Epithelial cell of proximal tubule (primary cell): ENCODE results near the gene TAF1D. TPM values are rescaled to one million over a fixed set of nuclear protein-coding genes. Genes with fewer than 3 reads are reported as not detected.
"Not testable (repeated sequence)": the region's sequence is repeated elsewhere in the genome, so short reads cannot be mapped to it uniquely, and the experiment has no call there.

Experiments used
- DNase-seq: peaks from one replicate; pipeline ENCODE4 v3.0.0-alpha.2; 2011; ENCODE audit warnings: low read depth
- H3K4me3 ChIP-seq: 2 replicates; pipeline ENCODE4 v1.5.1; 2011; ENCODE audit warnings: low read depth, mild to moderate bottlenecking, low read length
- total RNA-seq: library from RNA; depleted of rRNA; stranded (reverse); fragments of >200 nt; gene quantifications from 2 replicates; pipeline ENCODE4 v1.2.3, GENCODE V29; 2015
- TF ChIP-seq, protein P1 (sequence below): conservative IDR thresholded peaks from 2 replicates; pipeline ENCODE4 v1.5.1; 2012; ENCODE audit warnings: low read depth, mild to moderate bottlenecking, low read length

The TAF1D gene, protein sequence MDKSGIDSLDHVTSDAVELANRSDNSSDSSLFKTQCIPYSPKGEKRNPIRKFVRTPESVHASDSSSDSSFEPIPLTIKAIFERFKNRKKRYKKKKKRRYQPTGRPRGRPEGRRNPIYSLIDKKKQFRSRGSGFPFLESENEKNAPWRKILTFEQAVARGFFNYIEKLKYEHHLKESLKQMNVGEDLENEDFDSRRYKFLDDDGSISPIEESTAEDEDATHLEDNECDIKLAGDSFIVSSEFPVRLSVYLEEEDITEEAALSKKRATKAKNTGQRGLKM
- total RNA-seq, result 104 and 124 TPM in 2 replicates

DNA sequence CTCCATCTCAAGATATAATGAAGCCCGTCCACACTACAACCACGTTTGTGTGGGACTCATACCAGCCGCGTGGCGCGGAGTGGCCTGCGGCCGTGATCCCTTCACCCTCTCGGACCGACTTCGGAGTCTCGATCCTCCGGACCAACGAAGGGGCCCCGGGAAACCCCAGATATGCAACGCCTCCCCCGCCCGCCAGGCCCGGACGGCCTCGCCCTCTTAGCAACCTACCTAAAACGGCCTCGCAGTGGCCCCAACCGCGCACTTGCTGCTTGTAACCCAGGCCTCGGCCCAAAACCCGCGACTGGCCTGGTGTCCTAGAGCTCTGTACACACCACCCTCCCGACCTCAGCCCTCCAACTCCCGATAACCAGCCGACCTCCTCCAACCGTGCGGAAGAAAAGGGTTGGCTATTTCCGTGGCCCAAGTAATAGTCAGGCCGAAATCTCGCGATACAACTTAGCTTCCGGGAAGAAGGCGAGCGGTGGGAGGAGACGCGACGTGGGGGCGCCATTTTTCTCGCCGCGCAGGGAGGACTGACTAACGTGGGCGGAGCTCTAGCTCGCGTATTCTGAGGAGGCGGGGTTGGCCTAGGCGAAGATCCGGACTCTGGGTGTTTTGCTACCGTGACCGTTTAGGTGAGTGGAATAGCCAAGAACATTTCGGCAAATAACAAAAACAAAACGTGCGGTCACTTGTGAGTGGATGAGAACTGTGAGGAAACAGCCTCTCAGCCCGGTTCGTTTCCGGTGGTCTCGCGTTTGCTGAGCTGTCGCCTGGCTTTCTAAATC, at the start of gene TAF1D, which contains the start of gene C11orf54:
Gene TAF1D, minus strand, starts transcription at position 402 of the 788 bp plus-strand sequence. CDS start 2,191 bp downstream, outside the sequence.
Gene C11orf54, plus strand, starts transcription at position 579 of the 788 bp plus-strand sequence. CDS start 5,722 bp downstream, outside the sequence.
- TF ChIP-seq, protein P1, sequence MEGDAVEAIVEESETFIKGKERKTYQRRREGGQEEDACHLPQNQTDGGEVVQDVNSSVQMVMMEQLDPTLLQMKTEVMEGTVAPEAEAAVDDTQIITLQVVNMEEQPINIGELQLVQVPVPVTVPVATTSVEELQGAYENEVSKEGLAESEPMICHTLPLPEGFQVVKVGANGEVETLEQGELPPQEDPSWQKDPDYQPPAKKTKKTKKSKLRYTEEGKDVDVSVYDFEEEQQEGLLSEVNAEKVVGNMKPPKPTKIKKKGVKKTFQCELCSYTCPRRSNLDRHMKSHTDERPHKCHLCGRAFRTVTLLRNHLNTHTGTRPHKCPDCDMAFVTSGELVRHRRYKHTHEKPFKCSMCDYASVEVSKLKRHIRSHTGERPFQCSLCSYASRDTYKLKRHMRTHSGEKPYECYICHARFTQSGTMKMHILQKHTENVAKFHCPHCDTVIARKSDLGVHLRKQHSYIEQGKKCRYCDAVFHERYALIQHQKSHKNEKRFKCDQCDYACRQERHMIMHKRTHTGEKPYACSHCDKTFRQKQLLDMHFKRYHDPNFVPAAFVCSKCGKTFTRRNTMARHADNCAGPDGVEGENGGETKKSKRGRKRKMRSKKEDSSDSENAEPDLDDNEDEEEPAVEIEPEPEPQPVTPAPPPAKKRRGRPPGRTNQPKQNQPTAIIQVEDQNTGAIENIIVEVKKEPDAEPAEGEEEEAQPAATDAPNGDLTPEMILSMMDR, result peak; percentile 20
- peak; percentile 80 for DNase-seq
- peak within 1 kb of the TSS; percentile 90 for H3K4me3 ChIP-seq

- peak overlapping the region; percentile 64 for H3K4me3 ChIP-seq
- TF ChIP-seq, protein P1, result no peak
- no peak for DNase-seq
These were observed 43.7 kb upstream of the TAF1D start for GRCh38 chr11:93784935-93785360.

DNA sequence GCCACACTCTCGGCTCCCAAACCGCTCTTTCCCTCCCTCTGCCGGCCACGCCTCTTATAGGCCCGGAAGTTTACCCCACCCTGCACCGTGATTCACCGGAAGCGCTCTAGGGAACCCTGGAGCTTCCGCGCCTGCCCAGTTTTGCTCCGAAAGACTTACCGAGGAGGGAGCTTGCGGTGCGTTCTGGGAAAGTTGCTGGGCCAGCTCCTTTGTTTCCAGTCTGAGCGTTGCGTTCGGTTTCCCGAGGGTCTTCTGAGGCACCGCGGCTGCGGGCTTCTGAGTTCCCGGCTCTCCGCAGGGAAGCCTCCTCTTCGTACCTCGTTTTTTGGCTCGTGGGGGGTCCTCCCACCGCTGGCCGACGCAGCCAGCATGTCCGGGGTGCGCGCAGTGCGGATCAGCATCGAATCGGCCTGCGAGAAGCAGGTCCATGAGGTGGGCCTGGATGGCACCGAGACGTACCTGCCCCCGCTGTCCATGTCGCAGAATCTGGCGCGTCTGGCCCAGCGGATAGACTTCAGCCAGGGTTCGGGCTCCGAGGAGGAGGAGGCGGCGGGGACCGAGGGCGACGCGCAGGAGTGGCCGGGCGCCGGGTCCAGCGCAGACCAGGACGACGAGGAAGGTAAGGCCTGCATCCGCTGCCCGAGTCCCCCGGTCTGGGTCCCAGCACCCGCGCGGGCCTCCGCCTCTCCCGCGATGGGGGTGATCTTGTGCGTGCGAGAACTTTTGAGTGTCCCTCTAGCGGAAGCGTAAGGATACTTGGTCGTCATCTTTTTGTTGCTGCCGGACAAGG, 43.0 kb upstream of the TAF1D start, which contains the start of gene MED17:
Gene MED17, plus strand, starts transcription at position 138 of the 790 bp plus-strand sequence. Its CDS starts 232 bp downstream, at position 370.
- H3K4me3 ChIP-seq, result peak within 1 kb of the TSS; percentile 64
- DNase-seq, result peak; percentile 62
- TF ChIP-seq, protein P1, result peak; percentile 48

DNA sequence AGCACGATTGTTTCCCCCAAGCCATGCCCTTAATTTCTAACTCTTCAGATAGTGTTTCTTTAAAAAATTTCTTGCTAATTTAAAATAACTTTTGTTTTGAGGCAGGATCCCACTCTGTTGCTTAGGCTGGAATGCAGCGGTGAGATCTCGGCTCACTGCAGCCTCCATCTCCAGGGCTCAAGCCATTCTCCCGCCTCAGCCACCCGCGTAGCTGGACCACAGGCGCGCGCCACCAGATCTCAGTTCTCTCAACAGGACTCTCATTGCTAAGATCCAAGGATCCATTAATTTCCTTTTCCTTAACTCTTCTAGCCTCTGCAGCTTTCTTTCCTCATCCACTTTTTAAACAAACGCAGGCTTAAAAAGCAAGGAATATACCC, 42.5 kb upstream of the TAF1D start:
- TF ChIP-seq, protein P1, result no peak
- H3K4me3 ChIP-seq, result peak overlapping the region; percentile 64
- DNase-seq, result no peak

DNA sequence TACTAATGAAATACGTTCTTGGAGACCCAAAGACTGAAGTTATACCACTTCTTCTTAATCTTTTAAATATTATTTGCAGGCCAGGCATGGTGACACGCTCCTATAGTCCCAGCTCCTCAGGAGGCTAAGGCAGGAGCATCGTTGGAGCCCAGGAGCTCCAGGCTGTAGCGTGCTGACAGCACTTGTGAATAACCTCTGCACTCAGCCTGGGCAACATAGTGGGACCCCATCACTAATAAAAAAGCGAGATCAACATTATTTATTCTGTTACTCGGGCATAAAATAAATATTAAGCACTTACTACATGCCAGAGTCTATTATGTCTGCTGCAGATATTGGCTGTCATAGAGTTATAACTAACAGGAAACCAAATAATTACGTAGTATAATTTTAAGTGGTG, 42.1 kb upstream of the TAF1D start:
- peak overlapping the region; percentile 64 for H3K4me3 ChIP-seq
- no peak for DNase-seq
- TF ChIP-seq, protein P1, result no peak

DNA sequence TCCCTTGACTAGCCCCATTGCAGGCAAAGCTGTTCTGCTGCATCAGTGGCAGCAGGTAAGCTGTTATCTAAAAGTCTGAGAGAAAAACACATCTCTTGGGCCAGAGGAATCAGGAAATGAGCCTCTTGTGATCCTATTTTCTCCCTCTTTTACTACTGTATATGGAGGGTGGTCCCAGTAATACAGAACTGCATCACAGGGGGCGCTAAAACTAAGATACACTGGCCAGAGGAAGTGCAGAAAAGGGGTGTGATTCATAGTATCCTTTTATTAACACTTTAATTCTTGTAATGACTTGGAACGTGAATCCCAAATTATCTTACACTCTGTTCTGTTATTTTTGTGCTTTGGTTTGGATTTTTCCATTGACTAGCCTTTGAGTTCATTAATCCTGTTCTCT, 34.0 kb upstream of the TAF1D start:
- H3K4me3 ChIP-seq, result no peak overlapping the region
- no peak for DNase-seq
- TF ChIP-seq, protein P1, result peak; percentile 43

DNA sequence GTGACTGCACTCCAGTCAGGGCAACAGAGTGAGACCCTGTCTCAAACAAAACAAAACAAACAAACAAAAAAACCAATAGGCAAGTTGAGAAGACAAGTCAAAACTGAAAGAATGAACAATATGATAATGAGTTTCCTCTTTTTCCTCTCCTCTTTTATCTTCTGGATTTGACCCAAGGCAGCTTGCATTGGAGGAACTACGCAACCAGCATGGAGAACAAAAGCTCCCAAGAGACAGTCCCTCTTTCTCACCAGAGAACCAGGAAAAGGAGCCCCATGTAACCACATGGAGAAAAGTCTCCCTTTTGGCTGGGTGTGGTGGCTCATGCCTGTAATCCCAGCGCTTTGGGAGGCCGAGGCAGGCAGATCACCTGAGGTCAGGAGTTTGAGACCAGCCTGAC, 33.3 kb upstream of the TAF1D start:
- not testable (repeated sequence) for DNase-seq, H3K4me3 ChIP-seq
